COLO668 (cell line): ENCODE measurements around the gene OCIAD2.
"Not testable (repeated sequence)": the region's sequence is repeated elsewhere in the genome, so short reads cannot be mapped to it uniquely, and the experiment has no call there.

Experiments used
- DNase-seq: peaks from one replicate; lab custom pipeline; 2025; ENCODE audit not compliant: unreplicated experiment; lab: John Stamatoyannopoulos, UW

Gene OCIAD2

GRCh38 chr4:48906206-48907173, at the start of gene OCIAD2:
Gene OCIAD2, minus strand, starts transcription at chr4:48906774. Its CDS starts 2,225 bp downstream, at chr4:48904549.
- DNase-seq, result peak; percentile 93

DNA sequence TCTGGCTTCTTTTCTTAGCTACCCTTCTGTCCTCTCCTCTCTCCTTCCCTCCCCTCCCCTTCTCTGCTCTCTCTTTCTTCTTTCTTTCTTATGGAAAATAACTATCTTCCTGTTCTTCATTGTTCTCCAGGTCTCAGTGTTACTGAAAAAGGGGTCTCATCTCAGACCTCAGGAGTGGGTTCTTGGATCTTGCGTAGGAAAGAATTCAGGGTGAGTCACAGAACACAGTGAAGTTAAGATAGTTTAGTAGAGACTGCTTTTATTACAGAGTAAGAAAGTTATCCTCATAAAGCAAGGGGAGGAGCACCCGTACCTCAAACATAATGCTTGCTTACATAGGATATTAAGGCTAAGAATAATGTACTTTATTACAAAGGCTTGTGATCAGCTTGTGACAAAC, 47.7 kb upstream of the OCIAD2 start:
- no peak for DNase-seq

GRCh38 chr4:48949518-48950219, 43.1 kb upstream of the OCIAD2 start:
- DNase-seq, result no peak

GRCh38 chr4:48949086-48949485, 42.5 kb upstream of the OCIAD2 start:
- no peak for DNase-seq

DNA sequence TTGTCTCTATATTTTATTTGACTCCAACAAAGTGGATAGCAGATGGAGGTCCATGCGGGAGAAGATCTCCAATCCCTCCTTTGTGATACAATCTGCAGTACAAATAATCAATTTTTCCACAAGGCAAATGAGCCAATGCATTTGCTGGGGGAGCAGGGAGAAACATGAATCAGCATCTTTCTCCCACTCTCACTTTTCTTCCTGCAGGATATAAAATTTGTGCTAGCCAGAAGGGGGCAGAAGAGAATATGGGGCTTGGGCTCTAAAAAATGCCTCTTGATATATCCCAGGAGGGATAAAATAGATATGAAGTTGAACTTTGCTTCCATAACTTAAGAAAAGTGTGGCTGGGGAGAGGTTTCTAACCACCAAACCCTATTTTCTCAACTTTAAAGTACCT, 41.2 kb upstream of the OCIAD2 start:
- DNase-seq, result no peak

GRCh38 chr4:48945981-48946380, 39.4 kb upstream of the OCIAD2 start:
- DNase-seq, result no peak

DNA sequence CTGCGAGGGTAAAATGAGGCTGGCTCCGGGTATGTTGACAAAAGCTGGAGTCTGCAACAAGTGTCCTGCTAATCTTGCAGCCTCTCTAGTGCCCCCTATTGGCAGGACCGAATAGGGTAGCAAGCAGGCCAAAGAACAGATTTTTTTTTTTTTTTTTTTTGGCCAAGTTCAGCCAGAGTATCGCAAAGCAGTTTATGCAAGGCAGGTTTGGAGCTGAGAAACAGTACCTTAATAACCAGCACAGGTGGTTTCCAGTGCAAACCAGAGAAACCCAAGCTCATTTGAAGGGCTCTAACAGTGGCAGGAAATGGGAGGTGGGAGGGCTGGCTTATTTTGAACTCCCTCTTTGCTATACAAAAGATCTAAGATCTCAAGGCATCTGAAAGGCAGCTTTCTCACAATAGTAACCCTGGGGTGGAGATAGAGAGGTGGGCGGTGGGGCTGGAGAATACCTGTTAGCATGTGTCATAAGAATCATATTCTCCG, 38.2 kb upstream of the OCIAD2 start:
- no peak for DNase-seq

DNA sequence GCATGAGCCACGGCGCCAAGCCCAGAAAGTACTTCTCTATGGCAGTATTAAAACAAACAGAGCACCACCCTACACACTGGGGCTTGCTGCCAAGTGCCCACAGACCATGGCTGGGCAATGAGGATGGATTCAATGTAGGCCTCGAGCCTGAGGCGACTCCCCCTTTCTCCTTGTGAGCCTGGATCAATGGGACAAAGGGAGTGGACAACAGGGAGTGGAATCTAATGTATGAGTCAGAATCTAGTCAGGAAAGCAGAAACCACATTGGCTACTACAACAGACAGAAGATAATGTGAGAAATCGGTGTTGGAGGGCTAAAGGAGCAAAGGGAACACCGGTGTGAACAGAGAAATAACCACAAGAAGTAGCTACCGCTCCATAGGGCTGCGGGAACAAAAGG, 37.7 kb upstream of the OCIAD2 start:
- peak; percentile 19 for DNase-seq

DNA sequence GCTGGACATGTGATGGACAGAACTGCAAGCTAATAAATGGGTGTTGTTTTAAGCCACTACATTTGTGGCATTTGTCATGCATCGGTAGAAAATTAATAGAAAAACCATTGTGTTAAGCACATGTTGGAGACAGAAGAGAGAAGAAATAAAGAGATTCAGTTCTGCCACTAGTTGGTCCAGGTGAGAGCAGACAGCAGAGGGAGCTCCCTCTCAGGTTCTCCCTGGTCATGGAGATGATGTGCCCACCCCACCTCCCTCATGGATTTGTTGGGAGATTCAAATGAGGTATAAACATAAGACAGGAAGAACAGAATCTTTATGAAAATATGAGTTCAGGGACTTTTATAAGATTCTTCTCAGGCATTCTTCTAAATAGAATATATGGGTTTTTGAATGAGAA, 36.8 kb upstream of the OCIAD2 start:
- peak; percentile 10 for DNase-seq

DNA sequence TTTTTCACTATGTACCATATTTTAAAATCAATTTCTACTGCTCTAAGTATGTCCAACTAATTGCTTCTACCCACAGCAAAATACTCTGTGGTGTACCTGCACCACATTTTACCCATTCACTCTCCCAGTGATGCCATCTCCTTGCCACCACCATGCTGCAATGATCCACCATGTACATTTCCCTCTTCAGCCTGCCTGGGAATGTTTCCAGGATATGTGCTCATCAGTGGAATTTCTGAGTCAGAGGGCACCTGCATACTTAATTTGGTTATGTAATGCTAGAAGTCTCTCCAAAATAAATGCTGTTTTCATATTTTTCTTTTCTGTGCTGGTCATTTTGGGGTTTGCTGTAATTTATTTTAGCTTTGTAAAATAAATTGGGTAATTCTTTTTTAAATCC, 33.2 kb upstream of the OCIAD2 start:
- DNase-seq, result no peak

DNA sequence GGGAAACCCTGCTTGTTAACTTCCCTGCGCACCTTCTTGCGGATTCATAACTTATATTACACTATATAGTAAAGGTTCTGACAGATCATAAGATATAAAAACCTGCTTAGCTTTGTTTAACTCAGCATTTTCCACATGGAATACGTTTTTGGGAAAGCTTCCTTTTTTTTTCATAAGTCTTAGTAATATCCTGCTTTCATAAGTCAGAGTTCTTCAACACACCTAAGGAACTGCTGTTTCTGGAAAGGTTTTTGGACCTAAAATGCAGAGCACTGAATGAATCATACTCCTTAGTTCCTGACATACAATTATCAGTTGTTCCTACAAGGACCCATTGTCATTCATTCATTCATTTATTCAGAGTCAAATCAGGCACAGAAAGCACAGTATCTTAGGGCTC, 32.3 kb upstream of the OCIAD2 start:
- no peak for DNase-seq

- no peak for DNase-seq
Observed at GRCh38 chr4:48937033-48937432, 30.5 kb upstream of the OCIAD2 start.

DNA sequence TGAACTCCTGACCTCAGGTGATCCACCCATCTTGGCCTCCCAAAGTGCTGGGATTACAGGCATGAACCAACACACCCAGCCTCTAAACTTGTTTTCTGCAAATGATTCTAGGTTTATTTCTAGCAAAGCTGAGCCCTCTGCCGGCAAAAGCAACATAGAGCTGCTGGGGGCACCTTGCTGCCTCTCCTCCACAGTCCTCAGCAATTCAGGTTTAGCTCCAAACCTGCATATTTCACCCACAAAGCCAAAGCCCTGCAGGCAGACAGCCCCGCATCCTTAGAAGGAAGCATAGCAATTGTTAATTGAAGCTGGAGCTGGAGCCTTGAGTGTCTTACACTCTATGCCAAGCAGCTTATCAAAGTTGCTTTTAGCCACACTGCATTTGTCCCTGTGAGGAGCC, 24.9 kb upstream of the OCIAD2 start:
- DNase-seq, result no peak

GRCh38 chr4:48930654-48931053, 24.1 kb upstream of the OCIAD2 start:
- DNase-seq, result no peak

DNA sequence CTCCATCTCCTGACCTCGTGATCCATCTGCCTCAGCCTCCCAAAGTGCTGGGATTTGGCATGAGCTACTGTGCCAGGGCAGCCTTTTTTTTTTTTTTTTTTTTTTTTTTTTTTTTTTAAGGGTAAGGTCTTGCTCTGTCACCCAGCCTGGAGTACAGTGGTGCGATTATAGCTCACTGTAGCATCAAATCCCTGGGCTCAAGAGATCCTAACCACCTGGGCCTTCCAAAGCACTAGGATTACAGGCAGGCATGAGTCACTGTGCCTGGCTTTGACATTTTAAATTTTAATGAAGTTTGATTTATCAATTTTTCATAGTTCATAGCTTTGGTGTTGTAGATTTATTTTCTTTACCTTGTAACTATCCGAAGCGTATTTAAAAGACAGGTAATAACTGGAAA, 17.8 kb upstream of the OCIAD2 start:
- no peak for DNase-seq

DNA sequence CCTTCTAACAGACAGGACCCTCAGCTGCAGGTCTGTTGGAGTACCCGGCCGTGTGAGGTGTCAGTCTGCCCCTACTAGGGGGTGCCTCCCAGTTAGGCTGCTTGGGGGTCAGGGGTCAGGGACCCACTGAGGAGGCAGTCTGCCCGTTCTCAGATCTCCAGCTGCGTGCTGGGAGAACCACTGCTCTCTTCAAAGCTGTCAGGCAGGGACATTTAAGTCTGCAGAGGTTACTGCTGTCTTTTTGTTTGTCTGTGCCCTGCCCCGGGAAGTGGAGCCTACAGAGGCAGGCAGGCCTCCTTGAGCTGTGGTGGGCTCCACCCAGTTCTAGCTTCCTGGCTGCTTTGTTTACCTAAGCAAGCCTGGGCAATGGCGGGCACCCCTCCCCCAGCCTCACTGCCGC, 16.5 kb upstream of the OCIAD2 start:
- DNase-seq, result not testable (repeated sequence)

GRCh38 chr4:48914311-48914710, 7.7 kb upstream of the OCIAD2 start:
- no peak for DNase-seq

- no peak for DNase-seq
Observed at GRCh38 chr4:48913346-48913745, 6.8 kb upstream of the OCIAD2 start.

DNA sequence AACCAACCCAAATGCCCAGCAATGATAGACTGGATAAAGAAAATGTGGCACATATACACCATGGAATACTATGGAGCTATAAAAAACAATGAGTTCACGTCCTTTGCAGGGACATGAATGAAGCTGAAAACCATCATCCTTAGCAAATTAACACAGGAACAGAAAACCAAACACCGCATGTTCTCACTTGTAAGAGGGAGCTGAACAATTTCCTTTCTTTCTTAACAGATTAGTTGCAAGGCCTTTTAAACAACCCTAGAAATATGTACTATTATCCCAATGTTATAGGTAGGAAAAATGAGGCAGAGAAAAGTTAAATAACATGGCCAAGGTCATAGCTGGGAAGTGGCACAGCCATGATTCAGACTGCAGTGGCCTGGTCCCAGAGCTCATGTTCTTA, 5.8 kb upstream of the OCIAD2 start:
- DNase-seq, result no peak

- no peak for DNase-seq
Observed at GRCh38 chr4:48910511-48910910, 3.9 kb upstream of the OCIAD2 start.

GRCh38 chr4:48909697-48910096, 3.1 kb upstream of the OCIAD2 start:
- peak; percentile 8 for DNase-seq

DNA sequence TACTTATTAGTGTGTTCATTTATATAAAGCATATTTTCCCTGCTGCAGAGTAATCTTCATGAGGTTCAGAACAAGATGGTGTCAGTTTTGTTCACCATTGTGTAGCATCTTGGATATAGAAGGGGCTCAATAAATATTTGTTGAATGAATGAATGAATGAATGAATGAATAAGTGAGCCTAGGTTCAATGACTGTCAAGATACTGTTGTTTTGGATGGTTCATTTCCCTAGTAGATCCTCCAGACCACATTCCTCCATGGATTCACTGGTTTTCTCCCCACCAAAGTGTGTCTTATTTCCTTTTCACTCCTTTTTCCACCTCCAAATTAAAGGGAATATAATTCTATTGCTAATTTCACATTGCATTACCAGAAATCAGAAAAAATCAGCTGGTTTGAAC, 2.1 kb upstream of the OCIAD2 start:
- DNase-seq, result no peak
